Activated CD4-positive, alpha-beta memory T cell treated with anti-CD3 and anti-CD28 coated beads for 36 hours (primary cell): ENCODE results near the gene RHBDL1. TPM values are rescaled to one million over a fixed set of nuclear protein-coding genes. Genes with fewer than 3 reads are reported as not detected.
"Not testable (repeated sequence)": the region's sequence is repeated elsewhere in the genome, so short reads cannot be mapped to it uniquely, and the experiment has no call there.

Experiments used
- CTCF ChIA-PET: fragments of 350-600 bp; sonication (Branson Sonifier 250); formaldehyde crosslinking; loops from one replicate; lab custom pipeline; 2021; ENCODE audit warnings: antibody characterized with exemption, inconsistent platforms; lab: Charles Lee
- POLR2A ChIA-PET: fragments of 350-600 bp; sonication (Branson Sonifier 250); formaldehyde crosslinking; loops from one replicate; lab custom pipeline; 2021; ENCODE audit warnings: antibody characterized with exemption; lab: Charles Lee
- DNase-seq: peaks from one replicate; pipeline ENCODE4 v3.0.0-alpha.2; 2020
- H3K27ac Mint-ChIP-seq: one replicate; pipeline ENCODE4 v1.8.0; 2021; ENCODE audit warnings: mixed read lengths
- H3K27me3 Mint-ChIP-seq: one replicate; pipeline ENCODE4 v1.8.0; 2021; ENCODE audit warnings: mixed read lengths
- H3K36me3 Mint-ChIP-seq: one replicate; pipeline ENCODE4 v1.8.0; 2021; ENCODE audit warnings: mixed read lengths
- H3K4me1 Mint-ChIP-seq: one replicate; pipeline ENCODE4 v1.8.0; 2021; ENCODE audit warnings: low read depth, mixed read lengths
- H3K4me3 Mint-ChIP-seq: one replicate; pipeline ENCODE4 v1.8.0; 2021; ENCODE audit warnings: mild to moderate bottlenecking, mixed read lengths
- H3K9me3 Mint-ChIP-seq: one replicate; pipeline ENCODE4 v1.8.0; 2021; ENCODE audit warnings: mixed read lengths
- intact Hi-C: fragments of 100-400 bp; cut with micrococcal nuclease; formaldehyde crosslinking; loops from one replicate; pipeline ENCODE4 v1.15.1; 2023
- total RNA-seq, 2 experiments: library from RNA; stranded (reverse); gene quantifications; one replicate each; pipeline ENCODE4 v1.2.3, GENCODE V29; 2021

Gene RHBDL1
- total RNA-seq, 2 experiments from 2014 or later, result 0.57 to 0.82 TPM

DNA sequence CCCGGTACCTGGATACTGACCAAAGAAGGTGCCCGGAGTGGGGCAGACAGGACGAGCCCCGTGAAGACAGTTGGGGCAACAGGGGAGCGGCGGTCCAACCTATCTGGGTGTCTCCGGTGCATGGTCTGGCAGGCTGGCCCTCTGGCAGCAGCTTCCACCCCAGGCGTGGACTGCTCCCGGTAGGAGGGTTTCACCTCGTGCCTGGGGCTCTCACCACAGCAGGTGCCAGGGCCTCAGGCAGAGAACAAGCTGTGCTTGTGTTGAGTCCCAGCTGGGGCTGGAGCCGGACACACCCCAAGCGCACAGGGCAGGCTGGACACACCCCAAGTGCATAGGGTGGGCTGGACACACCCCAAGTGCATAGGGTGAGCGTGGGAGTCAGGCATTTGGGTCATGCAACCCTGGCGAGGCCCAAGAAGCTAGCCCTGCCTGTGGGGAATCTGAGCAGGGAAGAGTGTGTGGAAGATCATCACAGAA is 31.6 kb downstream of the RHBDL1 start:
- Mint-ChIP-seq H3K36me3 (no peaks in the 10 kb centered on the region), H3K27me3 (peaks cover 51% of the 10 kb centered on the region), H3K27ac (no peak overlapping the region), H3K4me3 (no peak overlapping the region), H3K9me3 (no peaks in the 10 kb centered on the region), H3K4me1 (no peaks in the 10 kb centered on the region)
- ChIA-PET POLR2A (interaction anchor here (1.0 kb wide), 1 partner anchor 77 kb away, joined by 3 read pairs; no protein-coding TSS in a partner anchor), CTCF (interaction anchor here (1.2 to 2.0 kb wide), 3 partner anchors 12 to 78 kb away, joined by 3 to 6 read pairs (median 4); no protein-coding TSS in a partner anchor)
- intact Hi-C loops, result no loop called here
- no peak for DNase-seq

DNA sequence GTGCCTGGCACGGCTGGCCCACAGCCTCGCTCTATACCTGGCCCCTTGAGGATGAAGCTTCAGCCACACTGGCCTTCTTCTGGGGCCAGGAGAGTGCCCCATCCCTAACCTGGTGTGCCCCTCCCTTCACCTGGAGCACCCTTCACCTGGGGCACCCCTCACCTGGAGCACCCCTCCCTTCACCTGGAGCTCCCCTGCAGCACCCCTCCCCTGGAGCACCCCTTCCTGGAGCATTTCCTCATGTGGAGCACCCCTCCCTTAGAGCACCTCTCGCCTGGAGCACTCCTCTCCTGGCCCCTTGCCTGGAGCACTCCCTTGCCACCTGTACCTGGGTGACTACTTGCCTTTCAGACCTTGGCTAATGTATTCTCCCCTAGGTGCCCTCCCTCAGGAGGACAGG is 32.5 kb downstream of the RHBDL1 start:
- H3K27ac Mint-ChIP-seq, result no peak overlapping the region
- no peaks in the 10 kb centered on the region for H3K36me3 Mint-ChIP-seq
- H3K4me1 Mint-ChIP-seq, result peaks cover 2% of the 10 kb centered on the region
- no peak overlapping the region for H3K4me3 Mint-ChIP-seq
- H3K27me3 Mint-ChIP-seq, result peaks cover 44% of the 10 kb centered on the region
- ChIA-PET CTCF (interaction anchor here (2.0 kb wide), 1 partner anchor 77 kb away, joined by 6 read pairs; no protein-coding TSS in a partner anchor), POLR2A (no interaction called here)
- DNase-seq, result no peak
- no peaks in the 10 kb centered on the region for H3K9me3 Mint-ChIP-seq
- intact Hi-C loops, result no loop called here

DNA sequence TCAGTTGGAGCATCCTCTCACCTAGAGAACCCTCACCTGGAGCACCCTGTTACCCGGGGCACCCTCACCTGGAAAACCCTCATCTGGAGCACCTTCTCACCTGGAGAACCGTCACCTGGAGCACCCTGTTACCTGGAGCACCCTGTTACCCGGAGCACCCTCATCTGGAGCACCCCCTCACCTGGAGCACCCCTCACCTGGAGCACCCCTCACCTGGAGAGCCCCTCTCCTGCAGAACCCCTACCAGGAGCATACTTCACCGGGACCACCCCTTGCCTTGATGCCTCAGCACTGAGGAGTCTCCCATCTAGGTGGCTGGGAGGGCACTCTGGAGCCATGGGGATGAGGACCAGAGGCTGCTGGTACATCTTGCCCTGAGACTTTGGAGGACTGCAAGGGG is 33.5 kb downstream of the RHBDL1 start:
- Mint-ChIP-seq H3K4me3 (no peak overlapping the region), H3K4me1 (peaks cover 2% of the 10 kb centered on the region), H3K36me3 (no peaks in the 10 kb centered on the region), H3K27me3 (peaks cover 42% of the 10 kb centered on the region), H3K27ac (no peak overlapping the region), H3K9me3 (no peaks in the 10 kb centered on the region)
- no peak for DNase-seq
- intact Hi-C loops, result no loop called here
- ChIA-PET POLR2A (no interaction called here), CTCF (interaction anchor here (2.1 kb wide), 1 partner anchor 76 kb away, joined by 15 read pairs; no protein-coding TSS in a partner anchor)

DNA sequence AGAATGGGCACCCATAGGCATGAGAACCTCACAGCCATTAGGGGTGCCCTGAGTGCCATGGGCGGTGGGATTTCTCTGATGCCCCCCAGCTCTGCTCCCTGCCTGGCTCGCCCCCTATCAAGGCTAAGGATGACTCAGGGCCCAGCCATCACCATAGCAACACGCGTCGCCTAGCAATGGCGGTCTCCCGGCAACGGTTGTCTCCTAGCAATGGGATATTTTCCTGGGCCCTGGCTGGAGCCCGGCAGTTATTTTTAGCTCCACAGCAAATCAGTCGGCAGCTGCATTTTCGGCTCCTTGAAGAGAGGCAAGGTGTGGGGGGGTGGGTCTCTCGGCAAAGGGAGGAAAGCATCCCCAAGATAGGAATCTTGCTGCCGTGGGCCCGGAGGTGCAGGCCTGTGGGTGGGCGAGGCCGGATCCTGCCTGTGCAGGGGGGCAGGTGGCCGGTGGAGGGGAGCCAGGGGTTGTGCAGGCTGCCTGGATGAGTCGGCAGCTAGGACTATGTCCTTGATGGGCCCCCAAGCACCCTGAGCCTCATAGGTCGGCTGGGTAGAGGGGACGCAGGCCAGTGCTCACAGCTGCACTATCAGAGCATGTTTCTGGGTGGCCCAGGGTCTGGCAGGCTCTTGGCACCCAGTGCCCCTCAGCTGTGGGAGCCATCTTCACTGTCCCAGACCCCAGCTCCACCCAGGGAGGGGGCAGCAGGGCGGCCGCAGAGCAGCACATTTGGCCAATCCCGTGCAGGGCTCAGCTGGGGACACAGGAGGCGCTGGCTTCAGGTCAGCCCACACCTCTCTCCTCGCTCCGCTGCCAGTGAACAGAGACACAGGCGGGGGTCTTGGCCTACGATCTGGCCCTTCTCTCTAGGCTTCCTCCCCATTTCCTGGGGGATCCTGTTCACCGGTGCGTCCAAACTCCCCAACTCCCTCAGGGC is 34.4 kb downstream of the RHBDL1 start:
- ChIA-PET CTCF (interaction anchor here (0.6 to 2.1 kb wide), 6 partner anchors 15 to 474 kb away, joined by 3 to 15 read pairs (median 3); partner anchors contain the start of gene CIAO3), POLR2A (no interaction called here)
- intact Hi-C loops, result no loop called here
- DNase-seq, result no peak
- Mint-ChIP-seq H3K27ac (no peak overlapping the region), H3K9me3 (no peaks in the 10 kb centered on the region), H3K27me3 (peaks cover 40% of the 10 kb centered on the region), H3K4me3 (no peak overlapping the region), H3K4me1 (peaks cover 2% of the 10 kb centered on the region), H3K36me3 (no peaks in the 10 kb centered on the region)

DNA sequence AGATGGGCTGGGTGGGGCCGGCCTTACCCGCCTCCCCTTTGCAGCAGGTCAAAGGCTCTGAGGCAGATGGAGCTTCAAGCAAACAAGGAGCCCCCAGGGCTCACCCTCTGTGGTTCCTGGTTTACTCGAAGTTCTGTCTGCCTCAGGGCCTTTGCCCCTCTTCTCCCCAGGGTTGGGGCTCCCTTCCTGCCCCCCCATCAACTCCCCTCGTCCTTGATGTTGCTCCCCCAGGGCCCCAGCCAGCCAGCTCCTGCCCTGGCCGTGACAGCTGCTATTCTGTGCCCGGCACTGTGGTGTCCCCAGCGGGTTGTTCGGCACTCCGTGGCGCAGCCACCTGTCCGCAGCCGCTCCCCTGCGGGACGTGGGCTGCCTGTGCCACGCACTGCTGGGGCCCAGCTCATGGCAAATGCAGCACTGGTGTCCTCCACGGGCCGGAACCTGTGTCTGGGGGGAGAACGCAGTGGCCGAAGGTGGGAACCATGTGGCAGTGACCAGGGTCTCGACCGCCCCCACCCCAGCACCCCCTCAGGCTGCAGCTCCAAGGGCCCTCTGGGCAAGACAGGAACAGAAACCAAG is 35.1 kb downstream of the RHBDL1 start:
- POLR2A ChIA-PET, result no interaction called here
- DNase-seq, result no peak
- H3K27me3 Mint-ChIP-seq, result peaks cover 40% of the 10 kb centered on the region
- intact Hi-C loops, result loop anchor here (1.0 kb wide), 1 partner anchor 75 kb away; no protein-coding TSS in a partner anchor
- no peak overlapping the region for H3K27ac Mint-ChIP-seq
- H3K4me3 Mint-ChIP-seq, result no peak overlapping the region
- H3K36me3 Mint-ChIP-seq, result no peaks in the 10 kb centered on the region
- H3K4me1 Mint-ChIP-seq, result peaks cover 2% of the 10 kb centered on the region
- CTCF ChIA-PET, result interaction anchor here (0.6 to 2.1 kb wide), 5 partner anchors 21 to 473 kb away, joined by 3 to 15 read pairs (median 3); partner anchors contain the start of gene CIAO3
- H3K9me3 Mint-ChIP-seq, result no peaks in the 10 kb centered on the region

DNA sequence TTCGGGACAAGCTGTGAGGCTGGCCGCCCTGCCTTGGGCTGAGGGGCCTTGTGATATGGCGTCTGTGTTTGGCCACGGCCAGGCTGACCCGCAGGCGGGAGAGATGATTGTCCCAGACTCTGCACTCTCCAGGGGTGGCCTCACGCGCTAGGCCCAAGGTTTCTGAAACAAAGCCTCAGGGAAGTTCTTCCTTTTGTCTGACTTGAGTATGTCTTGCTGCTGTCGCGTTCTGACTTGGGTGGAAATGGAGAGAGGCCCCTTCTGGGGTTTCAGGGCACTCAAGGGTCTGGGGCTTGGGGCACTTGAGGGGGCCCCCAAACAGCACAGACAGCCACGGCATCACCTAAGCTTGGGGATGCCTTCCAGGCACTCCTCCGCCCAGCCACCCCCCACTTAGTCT is 35.6 kb downstream of the RHBDL1 start:
- Mint-ChIP-seq H3K27me3 (peaks cover 41% of the 10 kb centered on the region), H3K9me3 (no peaks in the 10 kb centered on the region), H3K4me3 (no peak overlapping the region), H3K36me3 (no peaks in the 10 kb centered on the region), H3K27ac (no peak overlapping the region), H3K4me1 (peaks cover 2% of the 10 kb centered on the region)
- intact Hi-C loops, result loop anchor here (1.0 kb wide), 1 partner anchor 74 kb away; no protein-coding TSS in a partner anchor
- ChIA-PET CTCF (interaction anchor here (2.1 kb wide), 1 partner anchor 74 kb away, joined by 15 read pairs; no protein-coding TSS in a partner anchor), POLR2A (no interaction called here)
- no peak for DNase-seq

DNA sequence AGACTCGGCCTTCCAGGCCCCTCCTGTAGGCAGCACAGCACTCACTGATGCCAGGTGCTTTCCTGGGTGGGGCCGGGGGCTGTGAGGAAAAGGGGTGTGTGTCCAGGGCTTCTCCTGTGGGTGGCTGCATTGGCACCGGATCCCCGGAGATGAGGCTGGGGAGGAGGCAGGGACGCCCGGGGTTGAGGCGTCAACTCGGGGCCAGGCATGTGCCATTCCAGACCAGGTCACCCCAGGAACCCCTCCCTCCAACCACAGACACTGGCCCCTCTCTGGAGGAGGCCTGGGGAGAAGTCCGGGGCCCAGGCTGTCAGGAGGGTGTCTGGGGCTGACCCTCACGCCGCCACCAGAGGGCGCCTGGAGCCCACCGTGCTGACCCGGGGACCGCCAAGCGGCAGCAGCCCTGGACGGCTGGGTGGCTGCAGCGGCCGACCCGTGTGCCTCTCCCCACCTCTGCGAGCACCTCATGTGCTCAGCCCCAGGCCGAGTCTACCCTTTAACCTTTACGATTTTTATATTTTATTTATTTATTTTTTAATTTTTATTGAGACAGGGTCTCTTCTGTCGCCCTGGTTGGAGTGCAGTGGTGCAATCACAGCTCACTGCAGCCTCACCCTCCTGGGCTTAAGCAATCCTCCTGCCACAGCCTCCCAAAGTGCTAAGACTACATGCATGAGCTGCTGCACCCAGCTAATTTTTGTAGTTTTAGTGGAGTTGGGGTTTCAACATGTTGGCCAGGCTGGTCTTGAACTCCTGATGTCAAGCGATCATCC is 36.3 kb downstream of the RHBDL1 start:
- Mint-ChIP-seq H3K36me3 (no peaks in the 10 kb centered on the region), H3K27ac (no peak overlapping the region), H3K4me3 (no peak overlapping the region), H3K4me1 (peaks cover 5% of the 10 kb centered on the region), H3K9me3 (no peaks in the 10 kb centered on the region), H3K27me3 (peaks cover 39% of the 10 kb centered on the region)
- peak; percentile 85 for DNase-seq
- POLR2A ChIA-PET, result interaction anchor here (1.2 to 1.6 kb wide), 2 partner anchors 10 to 74 kb away, joined by 3 to 5 read pairs; partner anchors contain the start of gene ANTKMT
- intact Hi-C loops, result loop anchor here (1.0 kb wide), 1 partner anchor 74 kb away; no protein-coding TSS in a partner anchor
- CTCF ChIA-PET, result interaction anchor here (0.7 to 5.2 kb wide), 22 partner anchors 8 to 391 kb away, joined by 3 to 120 read pairs (median 4); partner anchors contain the start of genes ANTKMT, CCDC78, CHTF18 and CIAO3

DNA sequence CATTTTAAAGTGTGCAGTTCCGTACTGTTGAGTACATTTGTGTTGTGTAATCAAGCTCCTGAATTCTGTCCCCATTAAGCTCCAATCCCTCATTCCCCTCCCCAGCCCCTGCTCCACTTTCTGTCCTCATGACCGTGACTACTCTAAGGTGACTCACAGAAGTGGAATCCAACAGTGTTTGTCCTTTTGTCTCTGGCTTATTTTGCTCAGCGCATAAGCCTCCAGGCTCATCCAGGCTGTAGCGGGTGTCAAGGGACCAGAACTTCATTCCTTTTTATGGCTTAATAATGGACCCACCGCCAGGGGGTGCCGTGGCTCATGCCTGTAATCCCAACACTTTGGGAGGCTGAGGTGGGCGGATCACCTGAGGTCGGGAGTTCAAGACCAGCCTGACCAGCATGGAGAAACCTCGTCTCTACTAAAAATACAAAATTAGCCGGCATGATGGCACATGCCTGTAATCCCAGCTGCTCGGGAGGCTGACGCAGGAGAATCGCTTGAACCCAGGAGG is 37.3 kb downstream of the RHBDL1 start:
- peak; percentile 78 for DNase-seq
- H3K4me1 Mint-ChIP-seq, H3K27ac Mint-ChIP-seq, intact Hi-C loops, H3K36me3 Mint-ChIP-seq, H3K4me3 Mint-ChIP-seq, H3K9me3 Mint-ChIP-seq: not testable (repeated sequence)
- ChIA-PET CTCF (interaction anchor here (0.7 to 5.2 kb wide), 21 partner anchors 7 to 390 kb away, joined by 3 to 120 read pairs (median 4); partner anchors contain the start of genes ANTKMT, CCDC78, CHTF18 and CIAO3), POLR2A (interaction anchor here (1.2 to 1.6 kb wide), 2 partner anchors 8 to 73 kb away, joined by 3 to 5 read pairs; partner anchors contain the start of gene ANTKMT)
- peaks cover 32% of the 10 kb centered on the region for H3K27me3 Mint-ChIP-seq

DNA sequence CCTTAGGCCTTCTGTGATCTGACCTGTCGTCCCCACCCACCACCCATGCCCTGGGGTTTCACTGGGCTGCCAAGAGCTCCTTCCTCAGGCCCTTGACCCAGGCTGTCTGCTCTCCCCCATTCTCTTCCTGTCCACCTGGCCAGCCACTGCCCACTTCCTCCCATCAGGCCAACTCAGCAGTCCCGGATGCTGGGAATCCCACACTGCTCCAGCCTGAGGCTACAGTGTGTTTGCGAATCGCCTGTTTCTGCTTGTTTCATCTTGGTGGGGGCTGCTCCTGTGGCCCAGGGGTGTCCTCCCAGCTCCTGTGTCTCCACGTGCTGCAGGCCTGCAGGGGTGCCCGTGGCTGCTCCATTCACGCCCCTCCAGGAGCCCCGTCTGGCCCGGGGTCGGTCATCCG is 38.6 kb downstream of the RHBDL1 start:
- H3K4me3 Mint-ChIP-seq, result no peak overlapping the region
- intact Hi-C loops, result no loop called here
- no peaks in the 10 kb centered on the region for H3K9me3 Mint-ChIP-seq
- POLR2A ChIA-PET, result no interaction called here
- no peaks in the 10 kb centered on the region for H3K36me3 Mint-ChIP-seq
- peaks cover 8% of the 10 kb centered on the region for H3K4me1 Mint-ChIP-seq
- H3K27me3 Mint-ChIP-seq, result peaks cover 21% of the 10 kb centered on the region
- CTCF ChIA-PET, result interaction anchor here (1.3 to 5.2 kb wide), 6 partner anchors 10 to 72 kb away, joined by 4 to 120 read pairs (median 12); partner anchors contain the start of genes CHTF18, CIAO3 and RPUSD1
- DNase-seq, result no peak
- H3K27ac Mint-ChIP-seq, result no peak overlapping the region

DNA sequence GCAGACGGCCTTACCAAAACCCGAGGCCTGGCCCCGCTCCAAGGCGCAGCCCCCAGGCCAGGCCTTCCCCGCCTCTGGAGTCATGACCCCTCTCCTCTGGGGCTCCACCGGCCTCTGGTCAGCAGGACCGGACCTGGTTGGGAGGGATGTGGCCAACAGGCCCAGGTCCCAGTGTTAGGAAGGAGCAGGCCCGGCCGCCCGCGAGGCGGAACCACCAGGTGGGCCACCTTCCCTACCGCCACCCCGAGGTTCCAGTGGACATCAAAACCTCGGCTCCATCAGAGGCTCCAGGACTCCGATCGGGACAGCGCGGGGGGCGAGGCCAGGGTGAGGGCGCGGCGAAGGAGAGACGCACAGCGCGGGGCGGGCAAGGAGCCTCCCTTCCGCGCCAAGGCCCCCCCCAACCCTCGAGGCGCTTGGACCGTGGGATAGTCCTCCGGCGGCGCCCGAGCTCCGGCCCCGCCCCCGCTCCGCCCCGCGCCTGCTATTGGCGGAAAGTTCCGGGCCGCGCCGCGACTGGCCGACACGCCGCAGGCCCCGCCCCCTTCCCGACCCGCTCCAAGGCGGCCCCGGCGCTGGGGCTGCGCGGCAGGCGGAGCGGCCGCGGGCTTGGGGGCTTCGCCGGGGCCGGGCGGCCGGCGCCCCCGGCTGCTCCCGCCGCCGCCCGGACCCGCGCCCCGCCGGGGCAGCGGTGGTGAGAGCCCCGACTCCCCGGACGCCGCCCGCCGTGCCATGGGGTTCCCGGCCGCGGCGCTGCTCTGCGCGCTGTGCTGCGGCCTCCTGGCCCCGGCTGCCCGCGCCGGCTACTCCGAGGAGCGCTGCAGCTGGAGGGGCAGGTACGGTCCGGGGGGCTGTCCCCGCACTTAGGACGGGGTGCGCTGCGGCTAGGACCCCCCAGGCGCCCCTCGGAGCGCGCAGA is 39.3 kb downstream of the RHBDL1 start, which contains the start of gene METRN:
METRN (plus strand) TSS at position 561 of the 919 bp plus-strand sequence; CDS start at position 733, 172 bp downstream.
- Mint-ChIP-seq H3K36me3 (no peaks in the 10 kb centered on the region), H3K9me3 (no peaks in the 10 kb centered on the region), H3K4me1 (peaks cover 14% of the 10 kb centered on the region), H3K27me3 (peaks cover 14% of the 10 kb centered on the region), H3K27ac (no peak within 1 kb of the TSS), H3K4me3 (peak within 1 kb of the TSS; percentile 57)
- ChIA-PET CTCF (interaction anchor here (0.7 to 5.2 kb wide), 8 partner anchors 10 to 340 kb away, joined by 3 to 120 read pairs (median 10); partner anchors contain the start of genes CHTF18, CIAO3, HAGHL and RPUSD1), POLR2A (interaction anchor here (0.6 to 1.5 kb wide), 4 partner anchors 11 to 40 kb away, joined by 3 to 9 read pairs (median 6); partner anchors contain the start of genes CCDC78 and HAGHL)
- intact Hi-C loops, result no loop called here
- DNase-seq, result peak; percentile 91
